IPS-NIHi11 (cell line): ENCODE results near the gene ZNF552.

Source experiments
- DNase-seq: peaks from one replicate; pipeline ENCODE4 v3.0.0; 2012; ENCODE audit warnings: mixed read lengths, low spot score

The ZNF552 gene

GRCh38 chr19:57776764-57777296 is 37.9 kb downstream of the ZNF552 start:
- no peak for DNase-seq

- DNase-seq: no peak
Measured at GRCh38 chr19:57773488-57773887, 41.2 kb downstream of the ZNF552 start.

- no peak for DNase-seq
Measured at GRCh38 chr19:57771417-57771816, 43.3 kb downstream of the ZNF552 start.

GRCh38 chr19:57769345-57770131 is 45.2 kb downstream of the ZNF552 start, which contains the start of gene ZNF586:
Gene ZNF586, plus strand, starts transcription at chr19:57769676. Its CDS starts 167 bp downstream, at chr19:57769843.
- peak; percentile 98 for DNase-seq

- no peak for DNase-seq
Measured at GRCh38 chr19:57759096-57759495, 55.6 kb downstream of the ZNF552 start.

- DNase-seq: no peak
Measured at GRCh38 chr19:57757941-57758340, 56.8 kb downstream of the ZNF552 start.
